ENCODE data around the gene DENND4A.

DNA sequence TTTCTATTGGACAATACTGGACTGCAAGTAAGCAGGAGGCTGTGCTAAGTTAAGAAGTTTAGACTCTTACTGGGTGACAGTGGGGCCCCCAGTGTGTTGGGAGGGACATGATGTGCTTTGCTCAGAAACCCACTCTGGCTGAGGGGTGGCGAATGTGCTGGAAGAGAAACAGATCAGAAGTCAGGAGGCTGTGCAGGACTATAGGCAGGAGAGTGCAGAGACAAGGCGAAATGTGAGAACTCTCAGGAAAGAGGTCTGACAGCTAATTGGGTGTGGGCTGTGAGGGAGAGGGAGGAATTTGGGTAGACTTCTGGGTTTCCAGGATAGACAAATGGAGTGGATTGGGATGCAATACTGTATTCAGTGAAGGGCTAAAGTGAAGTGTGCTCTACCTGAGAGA, 158.3 kb downstream of the DENND4A start:
- TF ChIP-seq, protein P1, sequence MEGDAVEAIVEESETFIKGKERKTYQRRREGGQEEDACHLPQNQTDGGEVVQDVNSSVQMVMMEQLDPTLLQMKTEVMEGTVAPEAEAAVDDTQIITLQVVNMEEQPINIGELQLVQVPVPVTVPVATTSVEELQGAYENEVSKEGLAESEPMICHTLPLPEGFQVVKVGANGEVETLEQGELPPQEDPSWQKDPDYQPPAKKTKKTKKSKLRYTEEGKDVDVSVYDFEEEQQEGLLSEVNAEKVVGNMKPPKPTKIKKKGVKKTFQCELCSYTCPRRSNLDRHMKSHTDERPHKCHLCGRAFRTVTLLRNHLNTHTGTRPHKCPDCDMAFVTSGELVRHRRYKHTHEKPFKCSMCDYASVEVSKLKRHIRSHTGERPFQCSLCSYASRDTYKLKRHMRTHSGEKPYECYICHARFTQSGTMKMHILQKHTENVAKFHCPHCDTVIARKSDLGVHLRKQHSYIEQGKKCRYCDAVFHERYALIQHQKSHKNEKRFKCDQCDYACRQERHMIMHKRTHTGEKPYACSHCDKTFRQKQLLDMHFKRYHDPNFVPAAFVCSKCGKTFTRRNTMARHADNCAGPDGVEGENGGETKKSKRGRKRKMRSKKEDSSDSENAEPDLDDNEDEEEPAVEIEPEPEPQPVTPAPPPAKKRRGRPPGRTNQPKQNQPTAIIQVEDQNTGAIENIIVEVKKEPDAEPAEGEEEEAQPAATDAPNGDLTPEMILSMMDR (IDR thresholded peaks at IDR 0.05): no peak
- TF ChIP-seq POLR2AphosphoS5 (IDR thresholded peaks at IDR 0.05): no peak
- no peak for TF ChIP-seq EP300 (IDR thresholded peaks at IDR 0.05)

Data from gastroesophageal sphincter (tissue), 3 donors.